Neutrophil (primary cell): Measurements from ENCODE around the gene PPP2R2D.

Experiments
- H3K27ac ChIP-seq: fragments of 200-600 bp; sonication (generic); 2 replicates; pipeline ENCODE4 v1.5.1; 2016; ENCODE audit warnings: mild to moderate bottlenecking, moderate library complexity
- H3K27me3 ChIP-seq: fragments of 200-600 bp; sonication (generic); 2 replicates; pipeline ENCODE4 v1.6.0; 2016; ENCODE audit warnings: mild to moderate bottlenecking
- H3K36me3 ChIP-seq: fragments of 200-600 bp; sonication (generic); 2 replicates; pipeline ENCODE4 v1.5.1; 2017
- H3K4me1 ChIP-seq, 2 experiments: fragments of 200-600 bp in 1 of 2; sonication (generic) in 1 of 2; 1 replicate in 1 of 2; 2 replicates in 1 of 2; pipeline versions ENCODE4 v1.5.1 to v1.6.1; 2013 to 2016; ENCODE audit warnings: low read depth in 1 of 2, low read length in 1 of 2, mild to moderate bottlenecking in 1 of 2, moderate library complexity in 1 of 2; ENCODE audit not compliant: control insufficient read depth in 1 of 2, insufficient read depth in 1 of 2
- H3K4me3 ChIP-seq, 2 experiments: fragments of 200-600 bp in 1 of 2; sonication (generic) in 1 of 2; 1 replicate in 1 of 2; 2 replicates in 1 of 2; pipeline ENCODE4 v1.5.1; 2013 to 2016; ENCODE audit warnings: low read depth in 1 of 2, low read length in 1 of 2, mild to moderate bottlenecking in 1 of 2, moderate library complexity in 1 of 2
- H3K9me3 ChIP-seq: fragments of 200-600 bp; sonication (generic); 2 replicates; pipeline ENCODE4 v1.5.1; 2016
- CTCF ChIP-seq: fragments of 200-600 bp; sonication (generic); IDR thresholded peaks from 2 replicates; pipeline ENCODE4 v1.5.1; 2016; ENCODE audit warnings: antibody characterized with exemption

PPP2R2D gene

GRCh38 chr10:131858583-131859340 is 42.0 kb upstream of the PPP2R2D start:
- H3K27ac ChIP-seq: no peak overlapping the region
- no peak for TF ChIP-seq CTCF
- no peaks in the 10 kb centered on the region for H3K4me1 ChIP-seq
- no peaks in the 10 kb centered on the region for H3K9me3 ChIP-seq
- no peak overlapping the region for H3K4me3 ChIP-seq
- H3K27me3 ChIP-seq: peaks cover 12% of the 10 kb centered on the region
- no peaks in the 10 kb centered on the region for H3K36me3 ChIP-seq

DNA sequence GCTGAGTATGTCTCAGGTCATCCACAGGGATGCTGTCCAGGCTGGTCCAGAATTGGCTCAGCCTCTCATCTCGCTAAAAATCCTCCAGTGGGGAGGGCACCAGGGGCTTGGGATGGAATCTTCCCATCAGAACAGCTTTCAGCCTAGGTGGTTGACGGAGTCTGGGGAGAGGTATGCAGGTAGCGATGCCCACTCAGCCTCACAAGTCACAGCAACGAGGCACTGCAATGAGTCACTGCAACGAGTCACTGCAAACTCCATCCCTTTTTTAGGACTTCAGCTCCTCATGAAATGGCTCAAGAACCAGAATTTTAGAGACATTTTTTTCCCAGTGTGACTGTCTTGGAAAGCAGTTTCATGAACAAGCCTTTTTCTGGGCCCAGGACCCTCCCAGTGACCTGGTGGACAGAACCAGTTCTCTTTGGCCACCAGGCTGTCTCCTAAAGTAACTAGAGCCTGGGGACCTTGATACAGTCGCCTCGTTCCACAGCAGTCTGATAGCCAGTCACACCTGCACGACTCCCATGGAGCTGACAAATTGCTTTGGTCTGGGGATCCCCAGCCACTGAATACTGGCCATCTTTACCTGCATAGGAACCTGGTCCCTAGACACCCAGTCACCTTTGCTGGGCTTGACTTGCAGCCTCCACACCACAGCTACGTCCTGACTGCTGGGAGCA is 41.3 kb upstream of the PPP2R2D start:
- Histone ChIP-seq H3K4me1 (no peaks in the 10 kb centered on the region), H3K9me3 (no peaks in the 10 kb centered on the region), H3K4me3 (no peak overlapping the region), H3K27me3 (peaks cover 12% of the 10 kb centered on the region), H3K36me3 (no peaks in the 10 kb centered on the region), H3K27ac (no peak overlapping the region)
- no peak for TF ChIP-seq CTCF

GRCh38 chr10:131860311-131860710 is 40.5 kb upstream of the PPP2R2D start:
- no peak for TF ChIP-seq CTCF
- no peaks in the 10 kb centered on the region for H3K36me3 ChIP-seq
- no peaks in the 10 kb centered on the region for H3K4me1 ChIP-seq
- H3K27me3 ChIP-seq: peaks cover 12% of the 10 kb centered on the region
- H3K4me3 ChIP-seq: no peak overlapping the region
- no peak overlapping the region for H3K27ac ChIP-seq
- no peaks in the 10 kb centered on the region for H3K9me3 ChIP-seq

- H3K27me3 ChIP-seq: peaks cover 12% of the 10 kb centered on the region
- no peak for TF ChIP-seq CTCF
These were observed 39.9 kb upstream of the PPP2R2D start for GRCh38 chr10:131860806-131861440.

DNA sequence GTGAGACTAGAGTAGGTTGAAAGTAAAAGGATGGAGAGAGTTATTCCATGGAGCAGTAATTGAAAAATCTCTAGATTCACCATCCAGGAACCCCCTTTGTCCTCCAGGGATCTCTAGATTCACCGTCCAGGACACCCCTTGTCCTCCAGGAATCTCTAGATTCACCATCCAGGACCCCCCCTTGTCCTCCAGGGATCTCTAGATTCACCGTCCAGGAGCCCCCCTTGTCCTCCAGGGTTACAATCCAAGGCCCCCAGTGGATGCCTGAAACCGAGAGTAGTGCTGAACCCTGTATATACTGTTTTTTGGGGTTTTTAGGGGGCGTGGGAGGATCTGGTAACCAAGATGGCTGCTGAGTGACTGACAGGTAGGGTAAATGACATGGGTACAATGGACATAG is 38.3 kb upstream of the PPP2R2D start:
- TF ChIP-seq CTCF: no peak
- Histone ChIP-seq H3K27me3 (peaks cover 12% of the 10 kb centered on the region), H3K9me3 (no peaks in the 10 kb centered on the region), H3K36me3 (no peaks in the 10 kb centered on the region), H3K27ac (no peak overlapping the region), H3K4me1 (no peaks in the 10 kb centered on the region), H3K4me3 (peak overlapping the region in 1 of 2 experiments; percentile 12)

More at GRCh38 chr10:131860806-131861440, 39.9 kb upstream of the PPP2R2D start:
- Histone ChIP-seq H3K36me3 (no peaks in the 10 kb centered on the region), H3K27ac (no peak overlapping the region), H3K9me3 (no peaks in the 10 kb centered on the region), H3K4me3 (no peak overlapping the region), H3K4me1 (no peaks in the 10 kb centered on the region)
